ENCODE measurements around the gene CAVIN2.

Gene CAVIN2

DNA sequence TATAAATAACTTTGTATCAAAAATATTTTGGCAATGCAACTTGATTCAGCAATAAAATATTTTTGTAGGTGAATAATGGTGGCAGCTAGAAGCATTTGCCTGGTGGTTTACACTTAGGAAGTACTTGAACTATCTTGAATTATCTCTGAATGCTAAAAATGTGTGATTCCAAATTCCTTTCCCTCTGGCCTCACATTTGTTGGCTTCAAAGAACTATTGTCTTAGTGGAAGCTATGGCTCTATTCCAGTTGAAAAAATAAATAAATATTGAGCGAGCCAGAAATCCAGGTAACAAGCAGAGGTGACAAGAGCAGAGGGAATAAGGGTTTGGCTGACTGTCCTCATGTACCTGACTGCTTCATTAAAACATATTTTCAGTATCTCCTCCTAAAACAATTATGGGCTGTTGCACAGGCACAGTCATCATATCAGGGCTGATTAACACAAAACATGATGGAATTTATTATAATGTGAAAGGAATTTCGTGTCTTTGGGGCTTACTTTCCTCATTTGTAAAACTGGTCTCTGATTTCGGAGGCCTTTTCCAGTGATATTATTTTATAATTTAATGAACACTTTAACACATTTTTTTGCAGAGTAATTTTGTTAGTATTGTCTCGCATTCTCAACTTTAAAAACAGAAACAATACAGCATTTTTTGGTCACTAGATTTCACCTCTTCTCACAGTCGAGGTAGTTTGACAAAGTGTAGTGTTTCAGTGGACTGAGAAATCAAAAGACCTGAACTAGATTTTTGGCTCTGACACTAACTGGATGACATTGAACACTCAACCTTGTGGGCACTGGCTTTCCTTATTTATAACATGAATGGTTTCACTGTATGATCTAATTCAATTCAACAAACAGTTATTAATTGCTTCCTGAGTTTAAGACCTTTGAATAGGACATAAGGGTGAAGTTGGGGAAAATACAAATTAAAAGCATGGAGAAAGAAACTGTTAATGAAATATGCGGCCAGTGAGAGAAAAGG is 7.8 kb upstream of the CAVIN2 start:
- H3K27me3 ChIP-seq (ENCODE audit: control insufficient read depth in 1 of 2, insufficient read depth in 2 of 2, low read length in 2 of 2) = no peaks in the 10 kb centered on the region
- no peaks in the 10 kb centered on the region for H3K4me1 ChIP-seq (ENCODE audit: control insufficient read depth, insufficient read depth, low read length)
- H3K27ac ChIP-seq (ENCODE audit: low read length) = no peak overlapping the region
- no peaks in the 10 kb centered on the region for H3K9me3 ChIP-seq (ENCODE audit: control insufficient read depth in 2 of 2, low read length in 2 of 2)
- no peak overlapping the region for H3K4me3 ChIP-seq (ENCODE audit: low read length in 2 of 2)
- H3K9ac ChIP-seq (ENCODE audit: low read length in 2 of 2) = no peak overlapping the region
- no peaks in the 10 kb centered on the region for H3K36me3 ChIP-seq (ENCODE audit: control insufficient read depth in 2 of 2, insufficient read depth in 2 of 2, low read length in 2 of 2)

DNA sequence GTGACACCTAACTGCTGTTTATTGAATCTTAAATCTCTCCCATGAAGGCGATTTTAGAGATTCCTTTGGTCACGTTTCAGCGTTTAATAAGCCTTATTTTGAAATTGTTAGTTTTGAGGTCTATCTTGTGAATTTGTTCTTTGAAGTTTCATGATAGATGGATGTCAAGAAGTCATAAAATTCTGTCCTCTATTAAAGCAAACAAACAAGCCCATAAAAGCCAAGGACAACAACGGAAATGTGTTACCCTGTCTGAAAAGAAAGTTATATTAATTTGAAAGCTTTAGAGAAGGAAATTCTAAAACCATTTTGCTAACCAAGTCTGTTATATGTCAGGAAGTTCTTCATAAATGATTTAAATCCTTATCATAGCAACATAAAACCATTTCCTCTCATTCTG is 7.0 kb upstream of the CAVIN2 start:
- Histone ChIP-seq H3K9me3 (ENCODE audit: control insufficient read depth in 2 of 2, low read length in 2 of 2) (no peaks in the 10 kb centered on the region), H3K9ac (ENCODE audit: low read length in 2 of 2) (no peak overlapping the region), H3K4me1 (ENCODE audit: control insufficient read depth, insufficient read depth, low read length) (peaks cover 3% of the 10 kb centered on the region), H3K27ac (ENCODE audit: low read length) (no peak overlapping the region), H3K36me3 (ENCODE audit: control insufficient read depth in 2 of 2, insufficient read depth in 2 of 2, low read length in 2 of 2) (no peaks in the 10 kb centered on the region), H3K27me3 (ENCODE audit: control insufficient read depth in 1 of 2, insufficient read depth in 2 of 2, low read length in 2 of 2) (no peaks in the 10 kb centered on the region), H3K4me3 (ENCODE audit: low read length in 2 of 2) (no peak overlapping the region)

DNA sequence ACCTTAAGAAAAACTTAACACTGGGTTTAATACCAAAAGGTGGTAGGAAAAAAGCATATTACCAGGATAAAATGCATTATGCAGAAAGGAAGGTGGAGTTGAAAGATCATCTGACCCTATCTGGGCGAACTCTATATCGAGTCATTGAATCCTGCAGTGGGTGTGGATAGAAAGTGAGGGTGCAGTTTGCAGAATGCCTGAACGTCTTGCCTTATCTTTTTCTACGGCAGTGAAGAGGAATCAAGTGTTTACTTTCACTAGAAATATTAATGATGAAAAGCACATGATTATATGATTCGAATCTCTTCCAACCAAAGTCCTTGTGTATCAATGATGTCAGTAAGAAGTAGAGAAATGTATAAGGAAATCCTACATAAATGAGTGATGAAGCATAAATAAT is 4.3 kb upstream of the CAVIN2 start:
- Histone ChIP-seq H3K27me3 (ENCODE audit: control insufficient read depth in 1 of 2, insufficient read depth in 2 of 2, low read length in 2 of 2) (no peaks in the 10 kb centered on the region), H3K9me3 (ENCODE audit: control insufficient read depth in 2 of 2, low read length in 2 of 2) (no peaks in the 10 kb centered on the region), H3K4me3 (ENCODE audit: low read length in 2 of 2) (no peak overlapping the region), H3K36me3 (ENCODE audit: control insufficient read depth in 2 of 2, insufficient read depth in 2 of 2, low read length in 2 of 2) (no peaks in the 10 kb centered on the region), H3K9ac (ENCODE audit: low read length in 2 of 2) (no peak overlapping the region), H3K27ac (ENCODE audit: low read length) (no peak overlapping the region), H3K4me1 (ENCODE audit: control insufficient read depth, insufficient read depth, low read length) (peaks cover 15% of the 10 kb centered on the region)

- H3K27ac ChIP-seq (ENCODE audit: low read length) = no peak overlapping the region
- H3K36me3 ChIP-seq (ENCODE audit: control insufficient read depth in 2 of 2, insufficient read depth in 2 of 2, low read length in 2 of 2) = no peaks in the 10 kb centered on the region
- peaks cover 15% of the 10 kb centered on the region for H3K4me1 ChIP-seq (ENCODE audit: control insufficient read depth, insufficient read depth, low read length)
Measured at GRCh38 chr2:191848771-191849767, 2.2 kb upstream of the CAVIN2 start.

DNA sequence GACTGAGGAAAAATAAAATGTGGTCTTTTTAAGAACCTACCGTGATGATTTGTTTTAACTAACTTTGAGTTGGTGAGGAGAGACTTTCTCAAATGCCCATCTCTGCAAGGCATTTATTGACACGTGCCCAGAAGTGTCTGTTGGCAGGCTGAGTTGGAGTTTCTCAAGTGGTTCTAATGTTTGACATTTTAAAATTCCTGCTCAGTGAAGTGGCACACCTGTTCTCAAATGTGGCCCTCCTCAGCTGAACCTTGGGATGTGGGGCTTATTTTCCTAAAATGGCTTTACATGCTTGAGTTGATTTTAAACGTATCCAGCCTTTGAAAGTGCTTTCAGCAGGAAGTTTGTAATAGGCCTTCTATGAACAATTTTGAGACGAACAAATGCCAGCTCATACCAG is 876 bp upstream of the CAVIN2 start:
- Histone ChIP-seq H3K27me3 (ENCODE audit: control insufficient read depth in 1 of 2, insufficient read depth in 2 of 2, low read length in 2 of 2) (no peaks in the 10 kb centered on the region), H3K27ac (ENCODE audit: low read length) (peak overlapping the region; percentile 91), H3K9ac (ENCODE audit: low read length in 2 of 2) (no peak overlapping the region), H3K4me1 (ENCODE audit: control insufficient read depth, insufficient read depth, low read length) (peaks cover 15% of the 10 kb centered on the region), H3K9me3 (ENCODE audit: control insufficient read depth in 2 of 2, low read length in 2 of 2) (no peaks in the 10 kb centered on the region), H3K36me3 (ENCODE audit: control insufficient read depth in 2 of 2, insufficient read depth in 2 of 2, low read length in 2 of 2) (no peaks in the 10 kb centered on the region), H3K4me3 (ENCODE audit: low read length in 2 of 2) (peak overlapping the region; percentile 97 to 98)

More at GRCh38 chr2:191848771-191849767, 2.2 kb upstream of the CAVIN2 start:
- Histone ChIP-seq H3K27me3 (ENCODE audit: control insufficient read depth in 1 of 2, insufficient read depth in 2 of 2, low read length in 2 of 2) (no peaks in the 10 kb centered on the region), H3K9me3 (ENCODE audit: control insufficient read depth in 2 of 2, low read length in 2 of 2) (no peaks in the 10 kb centered on the region), H3K4me3 (ENCODE audit: low read length in 2 of 2) (no peak overlapping the region), H3K9ac (ENCODE audit: low read length in 2 of 2) (no peak overlapping the region)

DNA sequence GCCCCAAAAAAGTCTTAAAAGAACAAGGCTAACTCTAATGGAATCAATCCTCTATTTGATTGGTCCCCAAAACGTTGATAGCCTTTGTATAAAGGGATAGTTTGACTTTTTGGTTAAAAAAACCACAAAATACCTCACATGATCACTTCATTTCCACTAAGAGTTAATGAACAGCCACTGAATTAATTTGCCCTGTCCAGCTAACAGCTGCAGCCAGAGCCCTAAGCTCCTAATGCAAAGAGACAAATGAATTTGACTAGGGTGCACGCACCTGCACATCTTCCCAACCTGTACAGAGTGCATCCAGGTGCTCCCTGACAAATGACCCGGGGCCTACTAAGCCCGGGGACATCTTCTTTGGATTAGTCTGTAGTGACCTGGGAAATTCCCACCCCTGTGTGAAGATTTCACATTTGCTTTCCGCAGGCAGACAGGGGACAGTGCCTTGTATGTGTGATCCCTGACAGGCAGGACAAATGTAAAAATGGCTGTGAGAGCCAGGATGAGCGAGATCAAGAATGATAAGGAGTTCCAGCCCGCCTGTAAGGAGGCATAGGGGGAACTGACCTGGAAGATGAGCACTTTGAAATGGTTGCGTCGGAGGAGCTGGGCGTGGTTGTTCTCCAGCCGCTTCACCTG is 893 bp downstream of the CAVIN2 start:
- peak overlapping the region; percentile 91 for H3K27ac ChIP-seq (ENCODE audit: low read length)
- no peaks in the 10 kb centered on the region for H3K36me3 ChIP-seq (ENCODE audit: control insufficient read depth in 2 of 2, insufficient read depth in 2 of 2, low read length in 2 of 2)
- H3K9me3 ChIP-seq (ENCODE audit: control insufficient read depth in 2 of 2, low read length in 2 of 2) = no peaks in the 10 kb centered on the region
- peak overlapping the region; percentile 97 to 98 for H3K4me3 ChIP-seq (ENCODE audit: low read length in 2 of 2)
- H3K4me1 ChIP-seq (ENCODE audit: control insufficient read depth, insufficient read depth, low read length) = peaks cover 15% of the 10 kb centered on the region
- peak overlapping the region; percentile 86 to 92 for H3K9ac ChIP-seq (ENCODE audit: low read length in 2 of 2)
- no peaks in the 10 kb centered on the region for H3K27me3 ChIP-seq (ENCODE audit: control insufficient read depth in 1 of 2, insufficient read depth in 2 of 2, low read length in 2 of 2)

DNA sequence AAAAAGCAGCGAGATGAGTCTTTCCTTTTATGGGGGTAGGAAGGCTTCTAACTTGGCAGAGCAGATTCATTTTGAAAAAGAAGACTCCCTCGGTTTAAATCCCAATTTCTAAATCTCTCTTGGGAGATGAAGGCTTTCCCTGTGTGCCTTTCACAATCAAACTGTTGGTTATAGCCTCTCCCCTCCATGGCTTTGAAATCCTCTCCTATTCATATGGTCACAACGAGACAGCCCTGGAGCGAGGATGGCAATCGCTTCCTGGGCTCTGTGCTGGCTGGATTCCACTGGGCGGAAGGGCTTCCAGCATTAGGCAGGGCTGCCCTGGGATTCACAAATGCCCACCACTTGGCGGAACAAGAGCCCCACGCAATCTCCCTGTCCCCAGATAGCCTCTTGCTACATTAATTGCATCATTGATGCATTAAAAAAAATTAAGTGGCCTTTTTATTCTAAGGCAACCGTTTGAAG is 1.6 kb downstream of the CAVIN2 start:
- Histone ChIP-seq H3K9me3 (ENCODE audit: control insufficient read depth in 2 of 2, low read length in 2 of 2) (no peaks in the 10 kb centered on the region), H3K9ac (ENCODE audit: low read length in 2 of 2) (peak overlapping the region; percentile 86 to 92), H3K27ac (ENCODE audit: low read length) (peak overlapping the region; percentile 91), H3K36me3 (ENCODE audit: control insufficient read depth in 2 of 2, insufficient read depth in 2 of 2, low read length in 2 of 2) (no peaks in the 10 kb centered on the region), H3K4me1 (ENCODE audit: control insufficient read depth, insufficient read depth, low read length) (peaks cover 15% of the 10 kb centered on the region), H3K27me3 (ENCODE audit: control insufficient read depth in 1 of 2, insufficient read depth in 2 of 2, low read length in 2 of 2) (no peaks in the 10 kb centered on the region), H3K4me3 (ENCODE audit: low read length in 2 of 2) (peak overlapping the region; percentile 97 to 98)

DNA sequence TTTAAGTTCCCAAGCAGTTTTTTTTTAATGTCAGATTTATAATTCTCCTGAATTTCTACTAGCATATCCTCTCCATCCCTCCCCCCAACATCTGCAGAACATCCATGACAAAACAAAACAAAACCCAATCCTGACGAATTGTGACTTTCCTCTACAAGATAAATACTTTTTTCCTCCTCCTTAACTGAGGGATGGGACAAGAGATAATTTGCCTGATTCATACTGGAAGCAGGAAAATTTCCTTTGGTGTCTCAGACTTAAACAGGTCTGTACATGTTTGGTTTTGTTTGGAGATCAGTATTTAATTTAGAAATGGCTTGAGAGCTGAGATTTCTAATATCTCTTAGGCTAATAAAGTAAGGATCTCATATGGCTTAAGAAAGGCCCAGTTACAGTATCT is 2.2 kb downstream of the CAVIN2 start:
- Histone ChIP-seq H3K27ac (ENCODE audit: low read length) (peak overlapping the region; percentile 91), H3K4me3 (ENCODE audit: low read length in 2 of 2) (peak overlapping the region; percentile 97 to 98), H3K9ac (ENCODE audit: low read length in 2 of 2) (peak overlapping the region; percentile 86 to 92), H3K9me3 (ENCODE audit: control insufficient read depth in 2 of 2, low read length in 2 of 2) (no peaks in the 10 kb centered on the region), H3K4me1 (ENCODE audit: control insufficient read depth, insufficient read depth, low read length) (peaks cover 20% of the 10 kb centered on the region), H3K27me3 (ENCODE audit: control insufficient read depth in 1 of 2, insufficient read depth in 2 of 2, low read length in 2 of 2) (no peaks in the 10 kb centered on the region), H3K36me3 (ENCODE audit: control insufficient read depth in 2 of 2, insufficient read depth in 2 of 2, low read length in 2 of 2) (no peaks in the 10 kb centered on the region)

DNA sequence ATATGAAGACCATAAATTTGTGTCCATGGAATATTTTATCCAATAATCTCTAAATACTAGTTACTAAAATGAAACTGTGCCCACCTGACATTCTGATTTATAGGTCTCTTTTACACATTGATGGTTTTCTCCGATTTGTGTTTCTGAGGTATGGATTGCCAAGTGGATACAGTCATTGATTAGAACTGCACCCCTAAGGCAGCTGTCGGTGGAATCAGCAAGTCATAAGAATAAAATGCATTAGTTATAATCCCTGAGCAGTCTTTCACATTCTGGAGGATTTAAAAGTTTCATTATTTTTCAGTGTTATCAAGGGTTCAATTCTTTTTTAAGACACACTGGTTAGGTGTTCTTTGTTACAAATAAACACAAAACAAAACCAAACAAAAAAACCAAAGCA is 6.0 kb downstream of the CAVIN2 start:
- no peaks in the 10 kb centered on the region for H3K9me3 ChIP-seq (ENCODE audit: control insufficient read depth in 2 of 2, low read length in 2 of 2)
- H3K36me3 ChIP-seq (ENCODE audit: control insufficient read depth in 2 of 2, insufficient read depth in 2 of 2, low read length in 2 of 2) = peaks cover 3 to 8% of the 10 kb centered on the region in 2 donors
- H3K4me1 ChIP-seq (ENCODE audit: control insufficient read depth, insufficient read depth, low read length) = peaks cover 5% of the 10 kb centered on the region
- H3K9ac ChIP-seq (ENCODE audit: low read length in 2 of 2) = no peak overlapping the region
- H3K27ac ChIP-seq (ENCODE audit: low read length) = no peak overlapping the region
- H3K27me3 ChIP-seq (ENCODE audit: control insufficient read depth in 1 of 2, insufficient read depth in 2 of 2, low read length in 2 of 2) = no peaks in the 10 kb centered on the region
- H3K4me3 ChIP-seq (ENCODE audit: low read length in 2 of 2) = no peak overlapping the region

All from stomach smooth muscle (tissue), 2 donors.